Loucy (cell line): Measurements from ENCODE around the gene CCDC121.

Experiments used
- EZH2phosphoT487 ChIP-seq: fragments of 200-600 bp; IDR thresholded peaks from 2 replicates; pipeline ENCODE4 v1.6.1; 2018; ENCODE audit warnings: antibody characterized with exemption, mild to moderate bottlenecking, moderate library complexity, borderline replicate concordance
- TF ChIP-seq, protein P1 (sequence below): fragments of 200-600 bp; sonication (generic); conservative IDR thresholded peaks from 2 replicates; pipeline ENCODE4 v1.5.1; 2014; ENCODE audit warnings: mild to moderate bottlenecking, antibody characterized with exemption, low read length

DNA sequence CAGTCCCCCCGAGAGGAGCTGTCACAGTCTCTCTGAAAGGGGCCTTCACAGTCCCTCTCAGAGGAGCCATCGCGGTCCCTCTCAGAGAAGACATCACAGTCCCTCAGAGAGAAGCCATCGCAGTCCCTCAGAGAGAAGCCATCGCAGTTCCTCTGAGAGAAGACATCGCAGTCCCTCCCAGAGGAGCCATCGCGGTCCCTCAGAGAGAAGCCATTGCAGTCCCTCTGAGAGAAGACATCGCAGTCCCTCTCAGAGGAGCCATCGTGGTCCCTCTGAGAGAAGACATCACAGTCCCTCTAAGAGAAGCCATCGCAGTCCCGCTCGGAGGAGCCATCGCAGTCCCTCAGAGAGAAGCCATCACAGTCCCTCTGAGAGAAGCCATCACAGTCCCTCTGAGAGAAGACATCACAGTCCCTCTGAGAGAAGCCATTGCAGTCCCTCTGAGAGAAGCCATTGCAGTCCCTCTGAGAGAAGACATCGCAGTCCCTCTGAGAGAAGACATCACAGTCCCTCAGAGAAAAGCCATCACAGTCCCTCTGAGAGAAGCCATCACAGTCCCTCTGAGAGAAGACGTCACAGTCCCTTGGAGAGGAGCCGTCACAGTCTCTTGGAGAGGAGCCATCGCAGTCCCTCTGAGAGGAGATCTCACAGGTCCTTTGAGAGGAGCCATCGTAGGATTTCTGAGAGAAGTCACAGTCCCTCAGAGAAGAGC is 47.2 kb downstream of the CCDC121 start:
- TF ChIP-seq, protein P1, sequence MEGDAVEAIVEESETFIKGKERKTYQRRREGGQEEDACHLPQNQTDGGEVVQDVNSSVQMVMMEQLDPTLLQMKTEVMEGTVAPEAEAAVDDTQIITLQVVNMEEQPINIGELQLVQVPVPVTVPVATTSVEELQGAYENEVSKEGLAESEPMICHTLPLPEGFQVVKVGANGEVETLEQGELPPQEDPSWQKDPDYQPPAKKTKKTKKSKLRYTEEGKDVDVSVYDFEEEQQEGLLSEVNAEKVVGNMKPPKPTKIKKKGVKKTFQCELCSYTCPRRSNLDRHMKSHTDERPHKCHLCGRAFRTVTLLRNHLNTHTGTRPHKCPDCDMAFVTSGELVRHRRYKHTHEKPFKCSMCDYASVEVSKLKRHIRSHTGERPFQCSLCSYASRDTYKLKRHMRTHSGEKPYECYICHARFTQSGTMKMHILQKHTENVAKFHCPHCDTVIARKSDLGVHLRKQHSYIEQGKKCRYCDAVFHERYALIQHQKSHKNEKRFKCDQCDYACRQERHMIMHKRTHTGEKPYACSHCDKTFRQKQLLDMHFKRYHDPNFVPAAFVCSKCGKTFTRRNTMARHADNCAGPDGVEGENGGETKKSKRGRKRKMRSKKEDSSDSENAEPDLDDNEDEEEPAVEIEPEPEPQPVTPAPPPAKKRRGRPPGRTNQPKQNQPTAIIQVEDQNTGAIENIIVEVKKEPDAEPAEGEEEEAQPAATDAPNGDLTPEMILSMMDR: no peak
- no peak for TF ChIP-seq EZH2phosphoT487
